ENCODE data around the gene SIX3. TPM values are rescaled to one million over a fixed set of nuclear protein-coding genes. Genes with fewer than 3 reads are reported as not detected.
A peak's percentile ranks its signal among the peaks of the same experiment; 100 is the strongest.

Gene SIX3
- total RNA-seq, 1 donor from 2014 or later = not detected

DNA sequence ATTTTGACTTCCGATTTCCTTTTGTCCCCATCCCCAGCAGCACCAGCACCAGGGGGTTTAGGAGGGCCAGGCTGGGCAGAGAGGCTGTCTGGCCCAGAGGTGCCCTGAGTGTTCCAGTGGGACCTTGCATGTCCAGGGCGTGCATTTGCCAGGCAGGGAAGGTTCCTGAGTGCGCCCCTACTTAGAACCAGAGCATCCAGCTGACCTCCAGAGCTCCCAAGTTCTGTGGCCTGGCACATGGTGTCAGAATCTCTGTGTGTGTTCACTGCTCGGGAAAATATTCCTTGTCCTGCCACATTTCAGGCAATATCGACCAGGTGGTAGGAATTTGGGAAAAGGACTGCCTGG is 5.5 kb downstream of the SIX3 start:
- no peak overlapping the region for H3K4me3 ChIP-seq
- H3K36me3 ChIP-seq = no peaks in the 10 kb centered on the region
- DNase-seq (peak; percentile 53), ATAC-seq (no peak)
- intact Hi-C loops (cut with DNase I) = no loop called here
- H3K27ac ChIP-seq = no peak overlapping the region
- H3K4me1 ChIP-seq = peaks cover 17% of the 10 kb centered on the region
- H3K9me3 ChIP-seq = no peaks in the 10 kb centered on the region
- TF ChIP-seq, protein P1, sequence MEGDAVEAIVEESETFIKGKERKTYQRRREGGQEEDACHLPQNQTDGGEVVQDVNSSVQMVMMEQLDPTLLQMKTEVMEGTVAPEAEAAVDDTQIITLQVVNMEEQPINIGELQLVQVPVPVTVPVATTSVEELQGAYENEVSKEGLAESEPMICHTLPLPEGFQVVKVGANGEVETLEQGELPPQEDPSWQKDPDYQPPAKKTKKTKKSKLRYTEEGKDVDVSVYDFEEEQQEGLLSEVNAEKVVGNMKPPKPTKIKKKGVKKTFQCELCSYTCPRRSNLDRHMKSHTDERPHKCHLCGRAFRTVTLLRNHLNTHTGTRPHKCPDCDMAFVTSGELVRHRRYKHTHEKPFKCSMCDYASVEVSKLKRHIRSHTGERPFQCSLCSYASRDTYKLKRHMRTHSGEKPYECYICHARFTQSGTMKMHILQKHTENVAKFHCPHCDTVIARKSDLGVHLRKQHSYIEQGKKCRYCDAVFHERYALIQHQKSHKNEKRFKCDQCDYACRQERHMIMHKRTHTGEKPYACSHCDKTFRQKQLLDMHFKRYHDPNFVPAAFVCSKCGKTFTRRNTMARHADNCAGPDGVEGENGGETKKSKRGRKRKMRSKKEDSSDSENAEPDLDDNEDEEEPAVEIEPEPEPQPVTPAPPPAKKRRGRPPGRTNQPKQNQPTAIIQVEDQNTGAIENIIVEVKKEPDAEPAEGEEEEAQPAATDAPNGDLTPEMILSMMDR (IDR thresholded peaks at IDR 0.05) = no peak
- H3K27me3 ChIP-seq = peaks cover 85% of the 10 kb centered on the region

DNA sequence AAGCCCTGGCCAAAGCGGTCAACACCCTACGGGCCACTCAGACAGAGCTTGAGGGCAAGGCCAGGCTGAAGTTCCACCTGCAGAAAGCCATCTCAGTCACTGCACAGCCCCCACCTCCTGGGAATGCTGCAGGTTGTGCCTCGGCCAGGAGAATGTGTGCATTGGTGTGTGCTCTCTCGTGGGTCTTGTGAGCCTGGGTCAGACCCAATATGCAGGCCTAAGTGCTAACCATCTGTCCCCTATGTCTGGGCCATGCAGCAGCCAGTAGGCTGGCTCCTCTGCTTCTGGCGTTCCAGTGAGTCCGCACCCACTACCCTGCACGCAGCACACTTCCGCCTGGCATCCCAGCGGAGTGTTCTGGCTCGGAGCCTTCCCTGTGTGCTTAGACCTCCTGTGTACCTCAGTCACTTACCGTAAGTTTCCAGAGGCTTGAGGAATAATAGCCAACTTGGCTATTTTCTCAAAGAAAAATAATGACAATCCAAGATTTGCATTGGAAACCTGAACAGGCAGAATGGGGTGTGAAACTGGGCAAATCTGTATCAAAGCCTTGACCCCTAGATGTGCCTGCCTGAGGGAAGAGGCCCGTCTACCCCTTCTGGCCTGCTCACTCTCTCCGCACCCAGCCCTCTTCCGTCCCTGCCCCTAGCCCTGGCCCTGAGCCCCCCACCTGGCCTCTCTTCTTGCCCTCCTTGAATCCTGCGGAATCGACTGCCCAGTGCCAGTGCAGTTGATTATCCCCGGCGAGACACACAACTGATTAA is 7.2 kb downstream of the SIX3 start:
- intact Hi-C loops (cut with DNase I) = no loop called here
- H3K4me1 ChIP-seq = peaks cover 16% of the 10 kb centered on the region
- ATAC-seq (no peak), DNase-seq (no peak)
- no peaks in the 10 kb centered on the region for H3K36me3 ChIP-seq
- H3K27ac ChIP-seq = no peak overlapping the region
- H3K9me3 ChIP-seq = no peaks in the 10 kb centered on the region
- TF ChIP-seq, protein P1 (IDR thresholded peaks at IDR 0.05) = no peak
- no peak overlapping the region for H3K4me3 ChIP-seq
- H3K27me3 ChIP-seq = peaks cover 86% of the 10 kb centered on the region

DNA sequence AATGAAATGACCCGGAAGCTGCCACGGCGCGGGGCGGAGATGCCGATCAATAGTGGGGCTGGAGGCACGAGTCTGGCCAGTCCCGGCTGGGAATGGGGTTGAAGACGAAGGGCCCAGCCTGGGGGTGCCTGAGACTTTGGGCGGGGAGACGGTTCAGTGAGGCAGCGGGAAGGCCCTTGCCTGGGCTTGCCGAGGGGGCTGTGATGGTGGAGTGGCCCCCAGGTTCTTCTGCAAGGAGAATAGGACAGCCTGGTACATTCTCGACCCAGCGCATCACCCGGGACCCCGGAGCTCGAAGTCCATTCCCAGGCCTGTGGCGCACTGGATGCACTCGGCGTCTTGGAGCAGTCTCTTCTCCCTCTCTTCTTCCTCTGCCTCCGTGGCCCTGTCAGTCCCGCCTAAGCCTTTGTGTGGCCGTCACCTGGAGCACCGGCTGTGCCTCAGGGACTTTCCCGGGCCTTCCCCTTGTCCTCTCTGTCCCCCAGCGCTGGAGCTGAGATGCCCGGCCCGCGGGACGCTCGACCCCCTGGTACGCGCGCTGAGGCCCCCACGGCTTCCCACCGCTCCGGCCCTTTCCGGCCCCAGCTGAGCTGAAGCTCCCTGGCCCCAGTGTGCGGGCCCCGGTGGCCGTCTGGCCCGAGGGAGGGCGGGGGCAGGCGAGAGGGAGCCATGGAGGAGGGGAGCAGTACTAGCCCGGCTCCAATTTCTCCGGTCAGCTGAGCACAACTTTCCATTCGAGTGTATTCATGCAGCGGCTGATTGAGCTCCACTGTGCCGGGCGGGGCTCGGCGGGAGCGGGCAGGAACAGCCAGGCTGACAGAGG is 8.0 kb downstream of the SIX3 start:
- peaks cover 86% of the 10 kb centered on the region for H3K27me3 ChIP-seq
- TF ChIP-seq, protein P1 (IDR thresholded peaks at IDR 0.05) = no peak
- H3K36me3 ChIP-seq = no peaks in the 10 kb centered on the region
- intact Hi-C loops (cut with DNase I) = no loop called here
- no peak overlapping the region for H3K27ac ChIP-seq
- H3K4me3 ChIP-seq = no peak overlapping the region
- H3K4me1 ChIP-seq = peaks cover 11% of the 10 kb centered on the region
- no peaks in the 10 kb centered on the region for H3K9me3 ChIP-seq
- ATAC-seq (no peak), DNase-seq (peak; percentile 61)

DNA sequence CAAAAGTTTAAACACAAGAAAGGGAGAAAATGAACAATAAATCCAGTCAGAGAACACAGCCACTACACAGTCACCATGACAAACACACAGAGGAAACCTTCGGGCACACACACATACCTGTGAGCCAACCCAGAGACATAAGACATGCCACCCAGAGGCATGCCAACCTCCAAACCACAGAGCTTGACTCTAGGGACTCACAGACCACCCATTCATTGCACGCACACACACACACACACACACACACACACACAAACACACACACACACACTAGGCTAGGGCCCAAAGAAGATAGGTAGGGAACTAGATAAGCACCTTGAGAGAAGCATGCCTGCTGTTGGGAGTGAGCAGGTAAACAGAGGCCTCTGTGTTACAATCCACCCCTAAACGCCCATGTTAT is 9.1 kb downstream of the SIX3 start:
- H3K27me3 ChIP-seq = peaks cover 86% of the 10 kb centered on the region
- H3K36me3 ChIP-seq = no peaks in the 10 kb centered on the region
- no peak for DNase-seq
- peaks cover 21% of the 10 kb centered on the region for H3K4me1 ChIP-seq
- TF ChIP-seq, protein P1 (IDR thresholded peaks at IDR 0.05) = no peak
- H3K4me3 ChIP-seq = no peak overlapping the region
- ATAC-seq = no peak
- intact Hi-C loops (cut with DNase I) = no loop called here
- H3K27ac ChIP-seq = no peak overlapping the region
- no peaks in the 10 kb centered on the region for H3K9me3 ChIP-seq

DNA sequence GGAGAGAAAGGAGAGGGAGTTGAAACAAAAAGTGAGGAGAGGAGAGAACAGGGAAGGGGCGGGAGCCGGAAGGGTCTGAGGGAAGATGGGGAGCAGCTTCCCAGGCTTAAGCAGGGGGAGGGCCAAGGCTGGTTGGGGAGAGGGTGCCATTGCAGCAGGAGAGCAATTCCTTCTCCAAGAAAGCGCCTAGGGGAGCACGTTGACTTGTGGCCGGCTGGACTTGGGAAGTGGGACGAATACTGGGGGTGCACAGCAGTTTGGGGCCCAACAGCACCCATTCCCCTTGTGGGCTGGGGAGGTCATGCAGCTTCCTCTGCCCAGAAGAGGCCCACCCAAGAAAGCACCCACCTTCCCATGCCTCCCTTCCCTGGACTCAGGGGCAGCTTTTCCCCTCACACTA is 9.6 kb downstream of the SIX3 start:
- Histone ChIP-seq H3K4me1 (peaks cover 21% of the 10 kb centered on the region), H3K27me3 (peaks cover 86% of the 10 kb centered on the region), H3K36me3 (no peaks in the 10 kb centered on the region), H3K4me3 (no peak overlapping the region), H3K27ac (no peak overlapping the region), H3K9me3 (no peaks in the 10 kb centered on the region)
- DNase-seq (no peak), ATAC-seq (no peak)
- intact Hi-C loops (cut with DNase I) = no loop called here
- TF ChIP-seq, protein P1 (IDR thresholded peaks at IDR 0.05) = no peak

All from upper lobe of right lung (tissue), 1 donor.